GM12873 (cell line): ENCODE data around the gene LITAF.

ENCODE experiments used
- TF ChIP-seq, protein P1 (sequence below): IDR thresholded peaks from 2 replicates; pipeline ENCODE4 v1.5.1; 2012; ENCODE audit warnings: low read depth, mild to moderate bottlenecking, moderate library complexity, low read length, control low read depth; ENCODE audit not compliant: insufficient read depth; ENCODE audit errors: missing control alignments

LITAF gene

GRCh38 chr16:11625769-11626168 lies 39.0 kb upstream of the LITAF start:
- TF ChIP-seq, protein P1, sequence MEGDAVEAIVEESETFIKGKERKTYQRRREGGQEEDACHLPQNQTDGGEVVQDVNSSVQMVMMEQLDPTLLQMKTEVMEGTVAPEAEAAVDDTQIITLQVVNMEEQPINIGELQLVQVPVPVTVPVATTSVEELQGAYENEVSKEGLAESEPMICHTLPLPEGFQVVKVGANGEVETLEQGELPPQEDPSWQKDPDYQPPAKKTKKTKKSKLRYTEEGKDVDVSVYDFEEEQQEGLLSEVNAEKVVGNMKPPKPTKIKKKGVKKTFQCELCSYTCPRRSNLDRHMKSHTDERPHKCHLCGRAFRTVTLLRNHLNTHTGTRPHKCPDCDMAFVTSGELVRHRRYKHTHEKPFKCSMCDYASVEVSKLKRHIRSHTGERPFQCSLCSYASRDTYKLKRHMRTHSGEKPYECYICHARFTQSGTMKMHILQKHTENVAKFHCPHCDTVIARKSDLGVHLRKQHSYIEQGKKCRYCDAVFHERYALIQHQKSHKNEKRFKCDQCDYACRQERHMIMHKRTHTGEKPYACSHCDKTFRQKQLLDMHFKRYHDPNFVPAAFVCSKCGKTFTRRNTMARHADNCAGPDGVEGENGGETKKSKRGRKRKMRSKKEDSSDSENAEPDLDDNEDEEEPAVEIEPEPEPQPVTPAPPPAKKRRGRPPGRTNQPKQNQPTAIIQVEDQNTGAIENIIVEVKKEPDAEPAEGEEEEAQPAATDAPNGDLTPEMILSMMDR: no peak

DNA sequence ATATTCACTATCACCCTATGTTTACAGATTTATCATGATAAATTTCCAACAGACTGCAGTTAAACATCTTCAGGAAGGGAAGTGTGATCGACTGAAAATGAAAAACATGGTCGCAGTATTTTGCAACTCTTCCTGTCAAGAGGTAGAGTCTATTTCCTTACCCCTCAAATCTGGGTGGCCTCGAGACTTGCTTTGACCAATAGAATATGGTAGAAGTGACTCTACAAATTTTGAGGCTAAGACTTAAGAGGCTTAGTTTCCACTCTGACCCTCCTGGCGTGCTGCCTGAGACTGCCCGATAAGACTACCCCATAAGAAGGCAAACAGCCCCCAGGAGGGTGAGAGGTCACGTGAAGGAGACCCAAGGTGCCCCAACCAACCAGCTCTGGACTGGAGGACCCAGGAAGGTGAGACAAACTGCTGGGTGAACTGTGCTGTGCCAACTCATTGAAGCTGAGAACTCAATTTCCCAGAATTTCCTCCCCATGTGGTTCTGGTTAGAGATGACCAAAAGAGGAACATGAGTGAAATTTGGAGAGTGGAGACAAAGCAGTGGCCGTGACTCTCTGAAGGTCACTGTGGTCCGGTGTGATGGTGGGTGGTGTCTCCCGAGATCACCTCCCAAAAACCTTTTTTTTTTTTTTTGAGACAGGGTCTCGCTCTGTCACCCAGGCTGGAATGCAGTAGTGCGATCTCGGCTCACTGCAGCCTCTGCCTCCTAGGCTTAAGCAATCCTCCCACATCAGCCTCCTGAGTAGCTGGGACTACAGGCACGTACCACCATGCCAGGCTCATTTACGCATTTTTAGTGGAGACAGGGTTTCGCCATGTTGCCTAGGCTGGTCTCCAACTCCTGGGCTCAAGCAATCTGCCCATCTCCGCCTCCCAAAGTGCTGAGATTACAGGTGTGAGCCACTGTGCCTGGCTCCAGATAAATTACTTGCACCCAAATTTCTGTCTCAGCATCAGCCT lies 38.2 kb upstream of the LITAF start:
- TF ChIP-seq, protein P1: no peak

- TF ChIP-seq, protein P1: no peak
Measured at GRCh38 chr16:11624205-11624604, 37.5 kb upstream of the LITAF start.

- TF ChIP-seq, protein P1: no peak
Measured at GRCh38 chr16:11621920-11622651, 35.4 kb upstream of the LITAF start.

DNA sequence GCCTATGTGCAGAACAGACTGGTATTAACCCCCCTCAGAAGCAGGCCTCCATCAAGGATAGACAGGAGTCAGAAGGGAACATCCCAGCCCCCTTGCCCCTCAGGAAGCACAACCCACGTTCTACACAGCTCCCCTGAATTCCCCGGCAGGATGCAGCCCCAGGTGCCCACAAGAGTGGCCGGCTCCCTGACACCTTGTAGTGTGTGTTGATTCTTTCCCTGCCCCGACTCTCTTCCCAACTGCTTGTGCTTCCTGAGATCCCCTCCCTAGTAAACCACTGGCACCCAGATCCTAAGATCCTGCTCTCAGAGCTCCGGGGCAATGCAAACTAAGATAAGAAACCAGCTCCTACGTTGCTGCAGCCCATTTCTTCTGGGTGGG lies 34.8 kb upstream of the LITAF start:
- TF ChIP-seq, protein P1: no peak

DNA sequence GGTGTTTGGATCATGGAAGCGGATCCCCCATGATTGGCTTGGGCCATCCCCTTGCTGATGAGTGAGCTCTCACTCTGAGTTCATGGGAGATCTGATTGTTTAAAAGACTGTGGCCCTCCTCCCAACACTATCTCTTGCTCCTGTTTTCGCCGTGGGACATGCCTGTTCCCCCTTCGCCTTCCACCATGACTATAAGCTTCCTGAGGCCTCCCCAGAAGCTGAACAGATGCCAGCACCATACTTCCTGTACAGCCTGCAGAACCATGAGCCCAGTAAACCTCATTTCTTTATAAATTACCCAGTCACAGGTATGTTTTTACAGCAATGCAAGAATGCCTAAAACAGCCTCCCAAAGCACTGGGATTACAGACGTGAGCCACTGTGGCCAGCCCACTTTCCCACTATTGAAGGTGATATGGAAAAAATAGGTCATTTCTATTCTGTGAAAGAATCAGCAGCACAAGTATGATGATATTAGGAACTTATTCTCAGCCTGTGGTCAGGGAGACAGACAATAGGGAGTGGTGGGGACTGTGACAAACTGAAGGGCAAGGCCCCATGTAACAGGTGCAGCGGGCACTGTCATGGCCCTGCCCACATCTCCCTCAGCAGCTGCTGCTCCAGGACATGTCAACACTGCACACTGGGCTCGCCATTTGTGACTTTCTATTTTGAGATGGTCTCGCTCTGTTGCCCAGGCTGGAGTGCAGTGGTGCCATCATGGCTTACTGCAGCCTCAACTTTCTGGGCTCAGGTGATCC lies 33.7 kb upstream of the LITAF start:
- TF ChIP-seq, protein P1: no peak
